Posterior vena cava (tissue), 2 donors: ENCODE results near the gene MRPL36. TPM values are rescaled to one million over a fixed set of nuclear protein-coding genes. Genes with fewer than 3 reads are reported as not detected.
"Not testable (repeated sequence)": the region's sequence is repeated elsewhere in the genome, so short reads cannot be mapped to it uniquely, and the experiment has no call there.

ENCODE experiments used
- DNase-seq: peaks from one replicate; pipeline ENCODE4 v3.0.0-alpha.2; 2020; ENCODE audit warnings: low spot score
- intact Hi-C, 2 donors: fragments of 100-400 bp; cut with DNase I; formaldehyde crosslinking; loops; one replicate each; pipeline versions ENCODE4 v1.14.1 to v1.14.2; 2022 to 2023
- total RNA-seq, 2 donors: library from RNA; stranded (reverse); fragmentation: NEBNext Ultra II Directional; extraction: Animal tissue kit (Norgen Biotek cat#: 25700); gene quantifications; one replicate each; pipeline ENCODE4 v1.2.1, GENCODE V29; 2021
- donor health status: DM: yes; HTN: yes; CAD: no.
- donor health status: DM: yes; HTN: yes; CAD: no.

MRPL36 gene
- total RNA-seq, 2 donors from 2014 or later = 29.4 to 32.4 TPM

- intact Hi-C loops = no loop called here
- peak; percentile 94 for DNase-seq
Measured at GRCh38 chr5:1801222-1801966, 1.8 kb upstream of the MRPL36 start, which contains the start of gene NDUFS6. NDUFS6 (plus strand) TSS chr5:1801407; CDS start chr5:1801418, 11 bp downstream.

GRCh38 chr5:1800472-1801221 is 1.0 kb upstream of the MRPL36 start:
- intact Hi-C loops = no loop called here
- peak; percentile 11 for DNase-seq

GRCh38 chr5:1799110-1799601 is 481 bp downstream of the MRPL36 start:
- peak; percentile 83 for DNase-seq
- intact Hi-C loops = no loop called here

GRCh38 chr5:1798589-1798988 is 1.0 kb downstream of the MRPL36 start:
- intact Hi-C loops = not testable (repeated sequence)

GRCh38 chr5:1797855-1798254 is 1.8 kb downstream of the MRPL36 start:
- intact Hi-C loops = no loop called here
- DNase-seq = peak; percentile 64

More at GRCh38 chr5:1798589-1798988, 1.0 kb downstream of the MRPL36 start:
- DNase-seq = peak; percentile 67

GRCh38 chr5:1797103-1797800 is 2.4 kb downstream of the MRPL36 start:
- intact Hi-C loops = no loop called here
- DNase-seq = peak; percentile 67

GRCh38 chr5:1796371-1797102 is 3.1 kb downstream of the MRPL36 start:
- intact Hi-C loops = no loop called here
- DNase-seq = peak; percentile 63

GRCh38 chr5:1795931-1796330 is 3.7 kb downstream of the MRPL36 start:
- DNase-seq = peak; percentile 58
- intact Hi-C loops = no loop called here

- intact Hi-C loops = no loop called here
- DNase-seq = peak; percentile 72
Measured at GRCh38 chr5:1795506-1795905, 4.1 kb downstream of the MRPL36 start.

GRCh38 chr5:1794901-1795290 is 4.7 kb downstream of the MRPL36 start:
- DNase-seq = peak; percentile 76
- intact Hi-C loops = no loop called here

GRCh38 chr5:1793966-1794900 is 5.4 kb downstream of the MRPL36 start:
- DNase-seq = peak; percentile 68
- intact Hi-C loops = no loop called here

GRCh38 chr5:1793301-1793740 is 6.3 kb downstream of the MRPL36 start:
- DNase-seq = peak; percentile 49
- intact Hi-C loops = no loop called here

GRCh38 chr5:1792842-1793266 is 6.8 kb downstream of the MRPL36 start:
- intact Hi-C loops = no loop called here
- DNase-seq = peak; percentile 56

- DNase-seq = peak; percentile 11
- intact Hi-C loops = no loop called here
Measured at GRCh38 chr5:1791176-1791575, 8.5 kb downstream of the MRPL36 start.

- intact Hi-C loops = no loop called here
- peak; percentile 9 for DNase-seq
Measured at GRCh38 chr5:1789834-1790471, 9.7 kb downstream of the MRPL36 start.

- intact Hi-C loops, DNase-seq: not testable (repeated sequence)
Measured at GRCh38 chr5:1789438-1789833, 10.2 kb downstream of the MRPL36 start.

GRCh38 chr5:1788828-1789227 is 10.8 kb downstream of the MRPL36 start:
- DNase-seq = peak; percentile 48
- intact Hi-C loops = no loop called here
